Activated CD4-positive, alpha-beta T cell treated with anti-CD3 and anti-CD28 coated beads for 36 hours (primary cell): Measurements from ENCODE around the gene TACR1. TPM values are rescaled to one million over a fixed set of nuclear protein-coding genes. Genes with fewer than 3 reads are reported as not detected.

Source experiments
- ATAC-seq: fragments of 200-7000 bp; cut with Tn5 transposase; one replicate; pipeline ENCODE4 v1.10.0; 2021; ENCODE audit warnings: mild to moderate bottlenecking, moderate library complexity
- CTCF ChIA-PET: fragments of 350-600 bp; sonication (Branson Sonifier 250); formaldehyde crosslinking; loops from one replicate; lab custom pipeline; 2021; ENCODE audit warnings: antibody characterized with exemption; lab: Charles Lee
- POLR2A ChIA-PET: fragments of 350-600 bp; sonication (Branson Sonifier 250); formaldehyde crosslinking; loops from one replicate; lab custom pipeline; 2021; ENCODE audit warnings: antibody characterized with exemption, inconsistent platforms; lab: Charles Lee
- DNase-seq: peaks from one replicate; pipeline ENCODE4 v3.0.0-alpha.2; 2020
- H3K27ac Mint-ChIP-seq: one replicate; pipeline ENCODE4 v1.8.0; 2021; ENCODE audit warnings: mixed read lengths
- H3K27me3 Mint-ChIP-seq: one replicate; pipeline ENCODE4 v1.8.0; 2021; ENCODE audit warnings: mixed read lengths
- H3K36me3 Mint-ChIP-seq: one replicate; pipeline ENCODE4 v1.8.0; 2021; ENCODE audit warnings: low read depth, mixed read lengths
- H3K4me1 Mint-ChIP-seq: one replicate; pipeline ENCODE4 v1.8.0; 2021; ENCODE audit warnings: mixed read lengths
- H3K4me3 Mint-ChIP-seq: one replicate; pipeline ENCODE4 v1.8.0; 2021; ENCODE audit warnings: mild to moderate bottlenecking, moderate library complexity, mixed read lengths
- H3K9me3 Mint-ChIP-seq: one replicate; pipeline ENCODE4 v1.8.0; 2021; ENCODE audit warnings: low read depth, mixed read lengths
- intact Hi-C, 2 experiments: fragments of 100-400 bp; cut with DNase I in 1 of 2; cut with micrococcal nuclease in 1 of 2; formaldehyde crosslinking; loops; one replicate each; pipeline versions ENCODE4 v1.14.2 to v1.15.1; 2022 to 2024; cut with DNase I, micrococcal nuclease
- microRNA-seq: library from miRNA; unstranded; fragments of <30 nt; microRNA quantifications from one replicate; pipeline ENCODE4 v1.2.0, GENCODE V29; 2021; ENCODE audit warnings: borderline replicate concordance
- total RNA-seq, 2 experiments: library from RNA; stranded (reverse); gene quantifications; one replicate each; pipeline ENCODE4 v1.2.3, GENCODE V29; 2021

Gene TACR1
- total RNA-seq, 2 experiments from 2014 or later: not detected

GRCh38 chr2:75007061-75007460 is 192.3 kb downstream of the TACR1 start:
- H3K36me3 Mint-ChIP-seq: peaks cover 6% of the 10 kb centered on the region
- no peaks in the 10 kb centered on the region for H3K9me3 Mint-ChIP-seq
- ATAC-seq: no peak
- no peak overlapping the region for H3K4me3 Mint-ChIP-seq
- no peak overlapping the region for H3K27ac Mint-ChIP-seq
- no peak for DNase-seq
- CTCF ChIA-PET: interaction anchor here (0.5 to 1.1 kb wide), 3 partner anchors 15 to 369 kb away, joined by 3 to 4 read pairs (median 3); no protein-coding TSS in a partner anchor
- intact Hi-C loops: no loop called here
- H3K4me1 Mint-ChIP-seq: no peaks in the 10 kb centered on the region
- POLR2A ChIA-PET: no interaction called here
- H3K27me3 Mint-ChIP-seq: no peaks in the 10 kb centered on the region

DNA sequence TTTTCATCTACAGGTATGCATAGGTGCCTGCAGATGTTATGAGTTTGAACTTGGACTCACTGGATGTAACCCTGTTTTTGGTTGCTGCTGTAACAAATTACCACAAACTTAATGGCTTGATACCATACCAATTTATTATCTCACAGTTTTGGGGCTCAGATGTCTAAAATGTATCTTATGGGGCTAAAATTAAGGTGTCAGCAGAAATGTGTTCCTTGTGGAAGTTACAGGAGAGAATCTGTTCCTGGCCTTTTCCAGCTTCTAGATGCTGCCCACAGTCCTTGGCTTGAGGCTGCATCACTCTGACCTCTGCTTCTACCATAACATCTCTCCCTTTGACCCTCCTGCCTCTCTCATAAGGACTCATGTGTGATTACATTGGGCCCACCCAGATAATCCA is 193.3 kb downstream of the TACR1 start:
- ATAC-seq: no peak
- H3K9me3 Mint-ChIP-seq: no peaks in the 10 kb centered on the region
- no peak overlapping the region for H3K4me3 Mint-ChIP-seq
- no peak for DNase-seq
- POLR2A ChIA-PET: no interaction called here
- CTCF ChIA-PET: no interaction called here
- H3K27ac Mint-ChIP-seq: no peak overlapping the region
- peaks cover 6% of the 10 kb centered on the region for H3K36me3 Mint-ChIP-seq
- H3K27me3 Mint-ChIP-seq: no peaks in the 10 kb centered on the region
- intact Hi-C loops: no loop called here
- H3K4me1 Mint-ChIP-seq: no peaks in the 10 kb centered on the region

GRCh38 chr2:75003773-75004172 is 195.5 kb downstream of the TACR1 start:
- H3K36me3 Mint-ChIP-seq: peaks cover 6% of the 10 kb centered on the region
- ATAC-seq (no peak), DNase-seq (no peak)
- H3K27ac Mint-ChIP-seq: no peak overlapping the region
- intact Hi-C loops: no loop called here
- no peaks in the 10 kb centered on the region for H3K27me3 Mint-ChIP-seq
- no peaks in the 10 kb centered on the region for H3K4me1 Mint-ChIP-seq
- CTCF ChIA-PET: no interaction called here
- POLR2A ChIA-PET: no interaction called here
- no peaks in the 10 kb centered on the region for H3K9me3 Mint-ChIP-seq
- no peak overlapping the region for H3K4me3 Mint-ChIP-seq

DNA sequence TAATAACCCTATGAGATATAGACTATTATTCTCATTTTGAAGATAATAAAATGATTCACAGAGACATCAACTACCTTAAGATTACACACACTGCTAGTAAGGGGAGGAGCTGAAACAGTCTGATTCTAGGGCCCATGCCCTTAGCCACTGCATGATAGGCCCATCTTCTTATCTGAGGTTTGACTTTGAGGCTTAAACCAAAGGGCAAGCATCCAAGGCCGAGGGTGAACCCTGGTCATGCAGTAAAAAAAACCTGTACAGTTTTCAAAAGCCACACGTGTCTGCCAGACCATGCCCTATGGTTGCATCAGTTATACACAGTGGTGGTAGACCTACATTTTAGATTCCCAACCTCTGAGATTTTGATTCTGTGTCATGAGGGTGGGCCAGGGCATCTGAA is 196.0 kb downstream of the TACR1 start:
- H3K27me3 Mint-ChIP-seq: no peaks in the 10 kb centered on the region
- no peak overlapping the region for H3K27ac Mint-ChIP-seq

DNA sequence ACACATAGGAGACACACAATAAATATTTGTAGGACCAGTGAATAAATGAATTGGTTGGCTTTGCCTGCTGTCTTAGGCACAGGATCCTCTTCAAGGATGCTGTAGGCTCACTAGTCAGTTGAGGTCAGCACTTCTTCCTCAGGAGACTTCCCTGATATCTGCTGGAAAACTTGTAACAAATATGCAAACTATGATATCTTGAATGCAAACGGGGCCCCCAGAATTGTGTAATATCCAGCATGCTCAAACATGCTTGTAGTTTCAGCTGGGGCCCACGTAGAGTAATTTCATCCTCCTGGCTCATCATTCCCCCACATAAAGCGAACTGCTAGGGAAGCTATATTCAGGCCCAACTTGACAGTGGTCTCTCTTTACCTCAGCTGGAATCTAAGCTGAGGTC is 197.3 kb downstream of the TACR1 start:
- Mint-ChIP-seq H3K4me1 (no peaks in the 10 kb centered on the region), H3K27ac (no peak overlapping the region), H3K9me3 (no peaks in the 10 kb centered on the region), H3K4me3 (no peak overlapping the region), H3K27me3 (no peaks in the 10 kb centered on the region), H3K36me3 (peaks cover 18% of the 10 kb centered on the region)
- ATAC-seq (no peak), DNase-seq (no peak)
- ChIA-PET POLR2A (no interaction called here), CTCF (no interaction called here)
- intact Hi-C loops: no loop called here

More for the DNA sequence above, 196.0 kb downstream of the TACR1 start:
- no peaks in the 10 kb centered on the region for H3K9me3 Mint-ChIP-seq
- POLR2A ChIA-PET: no interaction called here
- H3K4me3 Mint-ChIP-seq: no peak overlapping the region
- ATAC-seq (no peak), DNase-seq (no peak)
- CTCF ChIA-PET: no interaction called here
- H3K4me1 Mint-ChIP-seq: no peaks in the 10 kb centered on the region
- intact Hi-C loops: no loop called here
- peaks cover 11% of the 10 kb centered on the region for H3K36me3 Mint-ChIP-seq

- ATAC-seq: no peak
- peaks cover 11% of the 10 kb centered on the region for H3K36me3 Mint-ChIP-seq
- no peaks in the 10 kb centered on the region for H3K9me3 Mint-ChIP-seq
- H3K4me3 Mint-ChIP-seq: no peak overlapping the region
- no peaks in the 10 kb centered on the region for H3K27me3 Mint-ChIP-seq
- H3K4me1 Mint-ChIP-seq: no peaks in the 10 kb centered on the region
- POLR2A ChIA-PET: no interaction called here
- CTCF ChIA-PET: interaction anchor here (0.6 to 1.0 kb wide), 2 partner anchors 53 to 80 kb away, joined by 3 read pairs; no protein-coding TSS in a partner anchor
- intact Hi-C loops: no loop called here
- DNase-seq: no peak
- H3K27ac Mint-ChIP-seq: no peak overlapping the region
Measured at GRCh38 chr2:74999468-74999867, 199.9 kb downstream of the TACR1 start.

Small RNA genes within 50 kb of the gene (microRNA-seq; reads per million reads assigned to microRNA genes)
- 2.1 reads per million for gene MIR5000

Other genes with a start within 250 kb of the TACR1 start
- gene POLE4, start 240.9 kb downstream of the TACR1 start, total RNA-seq: 10 to 100 TPM; 29.3 to 44.0 TPM